Caco-2 (cell line): ENCODE data around the gene TP63. TPM values are rescaled to one million over a fixed set of nuclear protein-coding genes. Genes with fewer than 3 reads are reported as not detected.

Source experiments
- BruUV-seq: library from RNA; stranded (reverse); fragments of 400-500 nt; replicated peaks from 2 replicates; lab custom pipeline; 2021; lab: Mats Ljungman, UMichigan
- CTCF ChIA-PET: fragments of 300-600 bp; sonication (Branson Sonifier 250); formaldehyde crosslinking; loops from one replicate; lab custom pipeline; 2022; ENCODE audit warnings: antibody characterized with exemption; lab: Charles Lee
- POLR2A ChIA-PET: fragments of 300-600 bp; sonication (Branson Sonifier 250); formaldehyde crosslinking; loops from one replicate; lab custom pipeline; 2022; ENCODE audit warnings: antibody characterized with exemption; lab: Charles Lee
- DNase-seq, 2 experiments: peaks; one replicate each; pipeline versions ENCODE4 v3.0.0 to v3.0.0-alpha.2; 2020 to 2022
- H3K27me3 ChIP-seq: replicated peaks from 2 replicates; pipeline ENCODE4 v1.6.0; 2011; ENCODE audit warnings: low read length; ENCODE audit not compliant: control insufficient read depth, insufficient read depth
- H3K36me3 ChIP-seq: 2 replicates; pipeline ENCODE4 v1.5.1; 2011; ENCODE audit warnings: low read length; ENCODE audit not compliant: control insufficient read depth, insufficient read depth
- H3K4me1 ChIP-seq: fragments of 250-450 bp; sonication (Bioruptor Pico); 2 replicates; pipeline ENCODE4 v1.5.1; 2020; ENCODE audit warnings: mild to moderate bottlenecking
- H3K4me3 ChIP-seq: 2 replicates; pipeline ENCODE4 v1.5.1; 2011; ENCODE audit warnings: low read depth, mild to moderate bottlenecking, control low read depth, low read length
- H3K9me3 ChIP-seq: fragments of 250-450 bp; sonication (Bioruptor Pico); 2 replicates; pipeline ENCODE4 v1.5.1; 2020; ENCODE audit warnings: mild to moderate bottlenecking, moderate library complexity
- H3K27ac Mint-ChIP-seq: one replicate; pipeline ENCODE4 v1.8.0; 2022; ENCODE audit warnings: mixed read lengths; ENCODE audit not compliant: unreplicated experiment
- H3K27me3 Mint-ChIP-seq: one replicate; pipeline ENCODE4 v1.8.0; 2022; ENCODE audit warnings: mixed read lengths; ENCODE audit not compliant: insufficient read depth, unreplicated experiment
- H3K36me3 Mint-ChIP-seq: one replicate; pipeline ENCODE4 v1.8.0; 2022; ENCODE audit warnings: mild to moderate bottlenecking, mixed read lengths; ENCODE audit not compliant: insufficient read depth, unreplicated experiment
- H3K4me1 Mint-ChIP-seq: one replicate; pipeline ENCODE4 v1.8.0; 2022; ENCODE audit warnings: low read depth, mixed read lengths; ENCODE audit not compliant: unreplicated experiment
- H3K4me3 Mint-ChIP-seq: one replicate; pipeline ENCODE4 v1.8.0; 2022; ENCODE audit warnings: mild to moderate bottlenecking, moderate library complexity, mixed read lengths; ENCODE audit not compliant: unreplicated experiment
- H3K9me3 Mint-ChIP-seq: one replicate; pipeline ENCODE4 v1.8.0; 2022; ENCODE audit warnings: mixed read lengths; ENCODE audit not compliant: unreplicated experiment
- intact Hi-C: fragments of 100-400 bp; cut with micrococcal nuclease; formaldehyde crosslinking; loops from one replicate; pipeline ENCODE4 v1.10.0; 2022; ENCODE audit not compliant: unreplicated experiment
- total RNA-seq: library from RNA; stranded (reverse); gene quantifications from 2 replicates; pipeline ENCODE4 v1.2.3, GENCODE V29; 2022
- TF ChIP-seq, protein P1 (sequence below), 2 experiments: fragments of 200-600 bp in 1 of 2; IDR thresholded peaks; 1 replicate in 1 of 2; 2 replicates in 1 of 2; pipeline versions ENCODE4 v1.5.1 to v1.8.0; 2011 to 2022; ENCODE audit warnings: antibody characterized with exemption in 1 of 2, control low read depth in 1 of 2, inconsistent platforms in 1 of 2, low read depth in 1 of 2, low read length in 1 of 2, mild to moderate bottlenecking in 1 of 2, moderate library complexity in 1 of 2; ENCODE audit not compliant: insufficient read depth in 1 of 2, severe bottlenecking in 1 of 2, unreplicated experiment in 1 of 2

TP63 gene
- total RNA-seq, 1 experiment from 2014 or later: 1.2 TPM

DNA sequence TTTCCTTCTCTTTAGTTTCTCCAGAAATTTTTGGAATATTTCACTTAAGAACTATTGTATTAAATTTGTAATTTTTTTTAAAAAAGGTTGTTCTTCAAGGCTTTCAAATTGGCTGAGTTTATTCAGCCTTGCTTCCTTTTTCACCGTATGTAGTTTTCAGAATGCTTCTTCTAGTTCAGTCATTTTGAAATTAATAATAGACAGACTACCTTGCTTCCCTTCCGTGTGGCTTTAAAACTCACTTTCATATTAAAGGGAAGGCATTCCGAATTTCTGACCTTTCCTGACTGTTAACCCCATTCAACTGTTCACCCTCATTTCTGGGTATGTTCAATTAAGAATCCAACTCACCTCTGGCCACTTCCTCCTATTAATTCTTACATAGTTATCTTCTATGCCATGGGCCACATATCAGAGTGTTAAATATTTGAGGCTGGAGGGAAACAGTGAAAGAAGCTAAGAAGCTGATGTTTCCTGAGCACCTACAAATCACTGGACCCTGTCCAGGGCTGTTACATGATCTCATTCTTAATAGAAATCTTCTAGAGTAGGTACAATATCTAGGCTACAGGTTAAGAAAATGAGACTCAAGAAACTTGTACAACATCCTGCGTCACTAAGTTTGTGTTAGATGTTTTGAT lies 252.0 kb downstream of the TP63 start:
- Histone ChIP-seq H3K9me3 (no peaks in the 10 kb centered on the region), H3K4me1 (no peaks in the 10 kb centered on the region), H3K27me3 (no peaks in the 10 kb centered on the region), H3K4me3 (no peak overlapping the region), H3K36me3 (no peaks in the 10 kb centered on the region)
- intact Hi-C loops: no loop called here
- Mint-ChIP-seq H3K36me3 (no peaks in the 10 kb centered on the region), H3K4me3 (no peak overlapping the region), H3K4me1 (no peaks in the 10 kb centered on the region), H3K27ac (no peak overlapping the region), H3K27me3 (peaks cover 10% of the 10 kb centered on the region), H3K9me3 (no peaks in the 10 kb centered on the region)
- no peak for DNase-seq
- POLR2A ChIA-PET: no interaction called here
- CTCF ChIA-PET: no interaction called here
- no TSS peak for BruUV-seq
- TF ChIP-seq, protein P1, sequence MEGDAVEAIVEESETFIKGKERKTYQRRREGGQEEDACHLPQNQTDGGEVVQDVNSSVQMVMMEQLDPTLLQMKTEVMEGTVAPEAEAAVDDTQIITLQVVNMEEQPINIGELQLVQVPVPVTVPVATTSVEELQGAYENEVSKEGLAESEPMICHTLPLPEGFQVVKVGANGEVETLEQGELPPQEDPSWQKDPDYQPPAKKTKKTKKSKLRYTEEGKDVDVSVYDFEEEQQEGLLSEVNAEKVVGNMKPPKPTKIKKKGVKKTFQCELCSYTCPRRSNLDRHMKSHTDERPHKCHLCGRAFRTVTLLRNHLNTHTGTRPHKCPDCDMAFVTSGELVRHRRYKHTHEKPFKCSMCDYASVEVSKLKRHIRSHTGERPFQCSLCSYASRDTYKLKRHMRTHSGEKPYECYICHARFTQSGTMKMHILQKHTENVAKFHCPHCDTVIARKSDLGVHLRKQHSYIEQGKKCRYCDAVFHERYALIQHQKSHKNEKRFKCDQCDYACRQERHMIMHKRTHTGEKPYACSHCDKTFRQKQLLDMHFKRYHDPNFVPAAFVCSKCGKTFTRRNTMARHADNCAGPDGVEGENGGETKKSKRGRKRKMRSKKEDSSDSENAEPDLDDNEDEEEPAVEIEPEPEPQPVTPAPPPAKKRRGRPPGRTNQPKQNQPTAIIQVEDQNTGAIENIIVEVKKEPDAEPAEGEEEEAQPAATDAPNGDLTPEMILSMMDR (IDR thresholded peaks at IDR 0.05; ENCODE audit: insufficient read depth in 1 of 2, low read depth in 1 of 2, low read length in 1 of 2, severe bottlenecking in 1 of 2, unreplicated experiment in 1 of 2): no peak

DNA sequence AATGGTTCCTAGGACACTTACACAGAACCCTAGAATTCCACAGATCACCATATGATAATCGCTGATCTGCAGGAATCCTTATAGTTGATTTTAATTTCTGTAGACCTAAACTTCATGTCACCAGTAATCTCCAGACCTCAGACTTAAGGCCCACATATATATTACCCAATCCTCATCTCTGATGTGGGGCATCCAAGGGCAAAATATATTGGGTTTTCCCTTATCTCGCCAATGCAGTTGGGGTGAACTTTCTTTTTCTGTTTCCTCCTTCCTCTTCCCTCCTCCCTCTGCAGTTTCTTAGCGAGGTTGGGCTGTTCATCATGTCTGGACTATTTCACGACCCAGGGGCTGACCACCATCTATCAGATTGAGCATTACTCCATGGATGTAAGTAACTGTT lies 259.3 kb downstream of the TP63 start:
- peaks cover 4% of the 10 kb centered on the region for H3K36me3 Mint-ChIP-seq
- Histone ChIP-seq H3K36me3 (no peaks in the 10 kb centered on the region), H3K9me3 (no peaks in the 10 kb centered on the region), H3K4me1 (no peaks in the 10 kb centered on the region), H3K4me3 (no peak overlapping the region), H3K27me3 (no peaks in the 10 kb centered on the region)
- intact Hi-C loops: no loop called here
- DNase-seq: no peak
- TF ChIP-seq, protein P1 (IDR thresholded peaks at IDR 0.05; ENCODE audit: insufficient read depth in 1 of 2, low read depth in 1 of 2, low read length in 1 of 2, severe bottlenecking in 1 of 2, unreplicated experiment in 1 of 2): no peak
- no peak overlapping the region for H3K27ac Mint-ChIP-seq
- no TSS peak for BruUV-seq
- no peaks in the 10 kb centered on the region for H3K27me3 Mint-ChIP-seq
- ChIA-PET CTCF (no interaction called here), POLR2A (no interaction called here)
- no peaks in the 10 kb centered on the region for H3K9me3 Mint-ChIP-seq
- no peak overlapping the region for H3K4me3 Mint-ChIP-seq
- H3K4me1 Mint-ChIP-seq: no peaks in the 10 kb centered on the region

DNA sequence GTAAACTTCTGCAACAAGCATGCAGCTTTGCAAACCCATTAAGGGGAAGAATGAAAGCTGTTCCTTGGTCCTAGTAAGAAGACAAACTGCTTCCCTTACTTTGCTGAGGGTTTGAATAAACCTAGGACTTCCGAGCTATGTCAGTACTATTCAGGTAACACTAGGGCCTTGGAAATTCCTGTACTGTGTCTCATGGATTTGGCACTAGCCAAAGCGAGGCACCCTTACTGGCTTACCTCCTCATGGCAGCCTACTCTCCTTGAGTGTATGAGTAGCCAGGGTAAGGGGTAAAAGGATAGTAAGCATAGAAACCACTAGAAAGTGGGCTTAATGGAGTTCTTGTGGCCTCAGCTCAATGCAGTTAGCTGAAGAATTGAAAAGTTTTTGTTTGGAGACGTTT lies 265.3 kb downstream of the TP63 start:
- ChIA-PET POLR2A (no interaction called here), CTCF (no interaction called here)
- TF ChIP-seq, protein P1 (IDR thresholded peaks at IDR 0.05; ENCODE audit: insufficient read depth in 1 of 2, low read depth in 1 of 2, low read length in 1 of 2, severe bottlenecking in 1 of 2, unreplicated experiment in 1 of 2): no peak
- H3K4me1 Mint-ChIP-seq: no peaks in the 10 kb centered on the region
- BruUV-seq: no TSS peak
- H3K36me3 ChIP-seq: no peaks in the 10 kb centered on the region
- H3K9me3 Mint-ChIP-seq: no peaks in the 10 kb centered on the region
- no peak overlapping the region for H3K4me3 Mint-ChIP-seq
- peaks cover 2% of the 10 kb centered on the region for H3K27me3 Mint-ChIP-seq
- H3K4me3 ChIP-seq: no peak overlapping the region
- no peak for DNase-seq
- H3K27me3 ChIP-seq: no peaks in the 10 kb centered on the region
- intact Hi-C loops: no loop called here
- no peaks in the 10 kb centered on the region for H3K36me3 Mint-ChIP-seq
- no peak overlapping the region for H3K27ac Mint-ChIP-seq
- H3K4me1 ChIP-seq: no peaks in the 10 kb centered on the region
- no peaks in the 10 kb centered on the region for H3K9me3 ChIP-seq
